Upper lobe of right lung (tissue), 1 donor: ENCODE measurements around the gene UGT2B17. TPM values are rescaled to one million over a fixed set of nuclear protein-coding genes. Genes with fewer than 3 reads are reported as not detected.
"Not testable (repeated sequence)": the region's sequence is repeated elsewhere in the genome, so short reads cannot be mapped to it uniquely, and the experiment has no call there.

Experiments
- ATAC-seq: fragments of 200-7000 bp; cut with Tn5 transposase; one replicate; pipeline ENCODE4 v1.9.1; 2020; ENCODE audit warnings: mild to moderate bottlenecking, moderate library complexity
- DNase-seq: peaks from one replicate; pipeline ENCODE4 v3.0.0-alpha.2; 2020
- H3K27ac ChIP-seq: fragments of 200-600 bp; one replicate; pipeline ENCODE4 v1.8.0; 2022
- H3K27me3 ChIP-seq: fragments of 200-600 bp; one replicate; pipeline ENCODE4 v1.8.0; 2022; ENCODE audit warnings: mild to moderate bottlenecking
- H3K36me3 ChIP-seq: fragments of 200-600 bp; one replicate; pipeline ENCODE4 v1.8.0; 2022
- H3K4me1 ChIP-seq: fragments of 200-600 bp; one replicate; pipeline ENCODE4 v1.8.0; 2022
- H3K4me3 ChIP-seq: fragments of 200-600 bp; one replicate; pipeline ENCODE4 v1.8.0; 2022; ENCODE audit warnings: mild to moderate bottlenecking
- H3K9me3 ChIP-seq: fragments of 200-600 bp; one replicate; pipeline ENCODE4 v1.8.0; 2022
- intact Hi-C: fragments of 100-400 bp; cut with DNase I; formaldehyde crosslinking; loops from one replicate; pipeline ENCODE4 v1.11.0; 2022
- long read RNA-seq: library from polyadenylated mRNA; unstranded; transcript quantifications from one replicate; pipeline ENCODE4 v2.0.0, GENCODE V29; 2021
- total RNA-seq: library from RNA; stranded (reverse); fragmentation: NEBNext Ultra II Directional; extraction: Animal tissue kit (Norgen Biotek cat#: 25700); gene quantifications from one replicate; pipeline ENCODE4 v1.2.1, GENCODE V29; 2021
- TF ChIP-seq, protein P1 (sequence below): fragments of 200-600 bp; IDR thresholded peaks from one replicate; pipeline ENCODE4 v1.8.0; 2022; ENCODE audit warnings: antibody characterized with exemption
- donor health status: DM: no; HTN: yes; CAD: no; lungs with severe emphysema.

The UGT2B17 gene
- total RNA-seq = not detected
- long read RNA-seq = 0 reads

DNA sequence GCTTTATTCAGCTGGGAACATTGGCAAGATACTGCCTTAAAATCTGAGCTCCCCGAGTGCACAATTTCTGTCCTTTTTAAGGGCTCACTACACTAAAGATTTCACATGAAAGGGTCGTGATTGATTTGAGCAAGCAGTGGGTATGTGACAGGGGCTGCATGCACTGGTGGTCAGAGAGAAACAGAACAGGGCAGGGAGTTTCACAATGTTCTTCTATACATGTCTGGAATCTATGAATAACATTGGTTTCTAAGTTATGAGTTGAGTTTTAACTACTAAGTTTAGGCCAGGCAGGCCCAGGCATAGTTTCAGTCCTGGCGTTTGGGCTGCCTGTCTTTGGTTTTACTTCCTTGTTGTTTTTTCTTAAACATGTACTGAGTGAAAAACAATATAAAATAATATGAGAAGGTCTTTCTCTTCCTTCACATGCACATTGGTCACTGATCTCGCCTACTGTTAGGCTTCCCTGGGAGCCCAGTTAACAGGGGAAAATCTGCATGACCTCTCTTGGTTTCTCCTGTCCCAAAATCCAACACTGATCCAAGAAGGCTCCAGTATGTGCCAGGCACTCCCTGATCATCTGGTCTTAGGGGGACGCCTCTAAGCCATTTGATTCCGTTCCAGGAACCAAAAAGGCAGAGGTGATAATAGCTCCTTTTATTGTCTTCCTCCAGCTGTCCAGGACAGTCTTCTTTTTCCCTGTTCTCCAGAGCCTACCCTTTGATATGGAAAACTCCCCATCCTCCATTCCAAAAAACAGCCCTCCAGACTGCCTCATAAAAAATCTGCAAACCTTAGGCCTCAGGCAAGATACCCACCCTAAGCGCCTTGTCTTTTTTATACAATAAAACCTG, at the start of gene UGT2B17:
Gene UGT2B17, minus strand, starts transcription at position 51 of the 854 bp plus-strand sequence. CDS start 7,838 bp downstream, outside the sequence.
- DNase-seq (no peak), ATAC-seq (no peak)
- Histone ChIP-seq H3K27ac (no peak within 1 kb of the TSS), H3K9me3 (no peaks in the 10 kb centered on the region), H3K36me3 (no peaks in the 10 kb centered on the region), H3K4me1 (no peaks in the 10 kb centered on the region), H3K27me3 (no peaks in the 10 kb centered on the region), H3K4me3 (no peak within 1 kb of the TSS)
- intact Hi-C loops = no loop called here
- TF ChIP-seq, protein P1, sequence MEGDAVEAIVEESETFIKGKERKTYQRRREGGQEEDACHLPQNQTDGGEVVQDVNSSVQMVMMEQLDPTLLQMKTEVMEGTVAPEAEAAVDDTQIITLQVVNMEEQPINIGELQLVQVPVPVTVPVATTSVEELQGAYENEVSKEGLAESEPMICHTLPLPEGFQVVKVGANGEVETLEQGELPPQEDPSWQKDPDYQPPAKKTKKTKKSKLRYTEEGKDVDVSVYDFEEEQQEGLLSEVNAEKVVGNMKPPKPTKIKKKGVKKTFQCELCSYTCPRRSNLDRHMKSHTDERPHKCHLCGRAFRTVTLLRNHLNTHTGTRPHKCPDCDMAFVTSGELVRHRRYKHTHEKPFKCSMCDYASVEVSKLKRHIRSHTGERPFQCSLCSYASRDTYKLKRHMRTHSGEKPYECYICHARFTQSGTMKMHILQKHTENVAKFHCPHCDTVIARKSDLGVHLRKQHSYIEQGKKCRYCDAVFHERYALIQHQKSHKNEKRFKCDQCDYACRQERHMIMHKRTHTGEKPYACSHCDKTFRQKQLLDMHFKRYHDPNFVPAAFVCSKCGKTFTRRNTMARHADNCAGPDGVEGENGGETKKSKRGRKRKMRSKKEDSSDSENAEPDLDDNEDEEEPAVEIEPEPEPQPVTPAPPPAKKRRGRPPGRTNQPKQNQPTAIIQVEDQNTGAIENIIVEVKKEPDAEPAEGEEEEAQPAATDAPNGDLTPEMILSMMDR = no peak

DNA sequence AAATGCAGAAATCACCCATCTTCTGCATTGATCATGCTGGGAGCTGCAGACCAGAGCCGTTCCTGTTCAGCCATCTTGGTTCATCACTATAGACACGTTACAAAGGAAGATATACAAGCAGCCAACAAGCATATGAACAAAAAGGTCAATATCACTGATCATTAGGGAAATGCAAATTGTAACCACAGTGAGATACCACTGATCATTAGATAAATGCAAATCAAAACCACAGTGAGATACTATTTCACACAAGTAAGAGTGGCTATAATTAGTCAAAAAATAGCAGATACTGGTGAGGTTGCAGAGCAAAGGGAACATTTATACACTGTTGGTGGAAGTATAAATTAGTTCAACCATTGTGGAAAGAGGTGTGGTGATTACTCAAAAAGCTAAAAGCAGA, 46.6 kb upstream of the UGT2B17 start:
- H3K27me3 ChIP-seq, ATAC-seq, H3K36me3 ChIP-seq, intact Hi-C loops, H3K4me3 ChIP-seq, H3K27ac ChIP-seq, DNase-seq, H3K9me3 ChIP-seq, H3K4me1 ChIP-seq: not testable (repeated sequence)

DNA sequence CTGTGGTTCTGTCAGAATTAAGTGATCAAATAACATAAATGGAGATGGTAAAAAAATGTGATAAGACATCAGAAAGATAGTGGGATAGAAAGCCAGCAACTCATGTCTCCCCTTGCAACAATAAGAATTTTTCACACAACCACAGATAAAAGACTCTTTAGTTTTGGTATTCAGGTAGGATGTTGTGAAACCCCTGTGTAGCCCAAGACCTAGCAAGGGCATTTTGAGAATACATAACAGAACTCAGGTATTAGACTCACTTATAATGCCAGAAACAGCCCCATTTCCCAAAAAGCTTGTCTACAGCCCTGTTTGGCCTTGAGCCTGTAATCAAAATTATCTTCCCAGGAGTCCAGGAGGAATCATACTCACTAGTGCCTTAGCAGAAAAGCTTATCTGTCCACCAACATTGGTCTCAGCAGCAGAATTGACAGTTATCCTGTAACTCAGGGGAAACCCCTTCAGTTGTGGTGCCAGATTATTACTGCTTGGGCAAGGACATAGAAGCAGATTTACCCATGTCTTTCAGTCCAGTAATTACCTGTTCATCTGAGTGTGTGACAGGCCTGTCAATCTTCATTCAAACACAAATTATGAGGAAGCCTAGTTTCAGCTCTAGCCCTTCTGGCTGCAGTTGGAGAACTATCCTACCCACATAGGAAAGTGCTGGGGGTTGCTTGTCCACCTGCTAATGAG, 41.0 kb upstream of the UGT2B17 start:
- no peak for ATAC-seq
- Histone ChIP-seq H3K36me3 (no peaks in the 10 kb centered on the region), H3K9me3 (no peaks in the 10 kb centered on the region), H3K27me3 (no peaks in the 10 kb centered on the region), H3K4me1 (no peaks in the 10 kb centered on the region), H3K4me3 (no peak overlapping the region), H3K27ac (no peak overlapping the region)
- TF ChIP-seq, protein P1 = no peak
- no peak for DNase-seq
- intact Hi-C loops = no loop called here

DNA sequence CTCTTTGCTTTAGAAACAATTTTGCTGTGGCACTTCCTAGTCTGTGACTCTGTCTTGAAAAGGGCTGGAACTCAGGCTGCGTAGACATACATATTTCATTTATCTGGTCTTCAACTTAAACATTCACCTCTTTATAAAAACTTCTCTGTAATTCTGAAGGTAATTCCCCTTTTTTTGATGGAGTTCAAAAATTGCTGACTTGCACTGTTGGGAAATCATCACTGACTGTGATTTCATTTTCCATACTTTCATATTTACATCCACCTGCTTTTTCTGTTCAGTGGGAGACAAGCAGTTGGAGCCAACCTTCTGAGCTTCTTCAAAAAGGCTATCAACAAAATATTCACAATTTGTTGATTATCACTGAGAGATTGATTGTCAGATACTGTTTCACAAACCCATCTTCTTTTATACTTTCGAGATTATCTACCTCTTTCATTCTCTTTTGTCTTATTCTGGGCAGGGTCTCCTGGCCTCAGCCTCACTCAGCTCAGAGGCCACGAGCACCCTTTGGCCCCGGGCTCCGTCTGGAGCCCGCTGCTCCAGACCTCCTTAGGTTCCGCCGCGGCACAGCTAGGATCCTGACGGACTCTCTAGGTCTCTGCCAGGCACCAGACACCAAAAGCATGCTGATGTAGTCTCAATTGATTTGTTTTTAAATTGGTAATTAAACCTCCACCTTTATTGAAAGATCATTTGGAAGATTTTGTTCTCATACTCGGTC, 39.7 kb upstream of the UGT2B17 start:
- H3K4me1 ChIP-seq = no peaks in the 10 kb centered on the region
- ATAC-seq = no peak
- H3K27ac ChIP-seq = no peak overlapping the region
- no peak for DNase-seq
- TF ChIP-seq, protein P1 = no peak
- H3K27me3 ChIP-seq = no peaks in the 10 kb centered on the region
- no peaks in the 10 kb centered on the region for H3K36me3 ChIP-seq
- H3K9me3 ChIP-seq = no peaks in the 10 kb centered on the region
- intact Hi-C loops = no loop called here
- no peak overlapping the region for H3K4me3 ChIP-seq

DNA sequence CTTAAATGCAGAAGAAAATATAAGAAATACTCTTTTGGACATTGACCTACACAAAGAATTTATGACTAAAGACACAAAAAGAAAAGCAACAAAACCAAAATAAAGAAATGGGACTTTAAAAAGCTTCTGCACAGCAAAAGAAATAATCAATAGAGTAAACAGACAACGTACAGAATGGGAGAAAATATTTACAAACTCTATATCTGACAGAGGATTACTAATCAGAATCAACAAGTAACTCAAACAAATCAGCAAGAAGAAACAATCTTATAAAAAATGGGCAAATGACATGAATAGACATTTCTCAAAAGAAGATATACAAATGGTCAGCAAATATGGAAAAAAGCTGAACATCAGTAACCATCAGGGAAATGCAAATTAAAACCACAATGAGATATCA, 37.6 kb upstream of the UGT2B17 start:
- no peaks in the 10 kb centered on the region for H3K4me1 ChIP-seq
- no peak overlapping the region for H3K4me3 ChIP-seq
- H3K27ac ChIP-seq = no peak overlapping the region
- no peaks in the 10 kb centered on the region for H3K9me3 ChIP-seq
- intact Hi-C loops = no loop called here
- no peak for DNase-seq
- no peaks in the 10 kb centered on the region for H3K27me3 ChIP-seq
- no peak for ATAC-seq
- no peaks in the 10 kb centered on the region for H3K36me3 ChIP-seq
- TF ChIP-seq, protein P1 = no peak
